ENCODE data around the gene FAM9B.

The FAM9B gene

GRCh38 chrX:8987672-8988250, 46.2 kb downstream of the FAM9B start:
- DNase-seq (ENCODE audit: low read depth in 2 of 2): no peak
- no peak for TF ChIP-seq CTCF (IDR thresholded peaks at IDR 0.05; ENCODE audit: low read depth, low read length)
- H3K4me3 ChIP-seq (replicated peaks in 1 of 2; ENCODE audit: low read depth in 2 of 2, low read length in 2 of 2): no peak overlapping the region

- H3K4me3 ChIP-seq (replicated peaks in 1 of 2; ENCODE audit: low read depth in 2 of 2, low read length in 2 of 2): no peak overlapping the region
- DNase-seq (ENCODE audit: low read depth in 2 of 2): no peak
- TF ChIP-seq CTCF (IDR thresholded peaks at IDR 0.05; ENCODE audit: low read depth, low read length): no peak
Measured at GRCh38 chrX:8984231-8984630, 49.7 kb downstream of the FAM9B start.

GRCh38 chrX:8981723-8982122, 52.2 kb downstream of the FAM9B start:
- no peak for TF ChIP-seq CTCF (IDR thresholded peaks at IDR 0.05; ENCODE audit: low read depth, low read length)
- DNase-seq (ENCODE audit: low read depth in 2 of 2): no peak
- no peak overlapping the region for H3K4me3 ChIP-seq (replicated peaks in 1 of 2; ENCODE audit: low read depth in 2 of 2, low read length in 2 of 2)

GRCh38 chrX:8980756-8981155, 53.2 kb downstream of the FAM9B start:
- no peak for DNase-seq (ENCODE audit: low read depth in 2 of 2)
- TF ChIP-seq CTCF (IDR thresholded peaks at IDR 0.05; ENCODE audit: low read depth, low read length): no peak
- H3K4me3 ChIP-seq (replicated peaks in 1 of 2; ENCODE audit: low read depth in 2 of 2, low read length in 2 of 2): no peak overlapping the region
